HG03378 (cell line): ENCODE results near the gene TNRC18.
"Not testable (repeated sequence)": the region's sequence is repeated elsewhere in the genome, so short reads cannot be mapped to it uniquely, and the experiment has no call there.

Source experiments
- ATAC-seq: cut with Tn5 transposase; IDR thresholded peaks from one replicate; pipeline ENCODE4 v1.9.1; 2021; ENCODE audit warnings: mild to moderate bottlenecking, moderate library complexity; ENCODE audit not compliant: unreplicated experiment

TNRC18 gene

DNA sequence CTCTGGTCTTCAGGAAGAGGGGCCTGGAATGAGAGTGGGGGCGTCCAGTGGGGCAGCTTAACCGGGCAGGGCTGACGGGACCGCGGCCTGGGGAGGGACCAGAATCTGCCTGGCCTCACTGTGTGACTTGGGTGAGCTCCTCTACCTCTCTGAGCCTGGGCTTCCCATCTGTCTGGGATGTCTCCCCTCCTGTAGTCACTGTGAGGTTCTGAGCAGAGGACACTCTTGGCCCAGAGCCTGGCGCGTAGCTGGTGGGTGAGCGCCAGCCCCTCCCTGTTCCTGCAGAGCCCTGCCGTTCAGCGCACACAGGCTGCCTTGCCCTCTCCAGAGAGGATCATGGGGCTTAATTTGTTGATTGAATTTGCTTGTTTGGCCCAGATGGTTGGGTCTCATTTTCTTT, 148.1 kb downstream of the TNRC18 start:
- ATAC-seq: not testable (repeated sequence)

DNA sequence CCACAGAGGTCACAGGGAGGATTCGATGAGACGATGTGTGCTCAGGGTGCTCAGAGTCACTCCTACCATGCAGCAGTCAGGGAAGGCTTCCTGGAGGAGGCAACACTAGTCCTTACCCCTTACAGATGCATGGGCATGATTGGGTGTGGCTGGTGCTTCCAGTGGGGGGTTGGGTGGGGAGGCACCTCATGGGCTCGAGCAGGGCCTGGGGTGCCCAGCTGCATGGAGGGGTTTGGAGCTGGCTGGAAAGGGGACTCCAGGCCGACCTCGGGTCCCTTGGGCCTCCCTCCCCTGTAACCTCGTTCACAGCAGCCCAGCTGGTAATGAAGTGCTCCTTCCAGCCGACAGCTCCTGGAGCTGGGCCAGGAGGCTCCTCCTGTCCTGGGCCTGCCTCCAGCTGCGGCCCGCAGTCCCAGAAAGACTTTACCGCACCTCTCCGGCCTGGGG, 148.6 kb downstream of the TNRC18 start:
- ATAC-seq: not testable (repeated sequence)

DNA sequence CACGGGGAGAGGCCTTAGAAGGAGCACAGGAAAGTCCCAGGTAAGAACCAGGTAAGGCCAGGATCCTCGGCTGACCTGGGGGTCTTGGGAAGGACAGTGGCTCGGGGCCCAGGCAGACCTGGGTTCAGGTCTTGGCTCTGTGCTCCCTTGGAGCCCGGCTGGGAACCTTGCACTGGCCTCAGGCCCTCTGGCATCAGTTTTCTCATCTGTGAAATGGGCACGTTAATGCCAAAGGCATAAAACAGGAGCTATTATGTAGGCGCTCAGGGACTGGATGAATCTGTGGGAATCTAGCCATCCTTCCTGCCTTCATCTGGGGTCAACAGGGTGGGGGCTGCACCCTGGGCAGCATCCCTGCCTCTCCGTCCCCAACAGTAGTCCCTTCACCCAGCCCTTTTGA, 149.2 kb downstream of the TNRC18 start:
- ATAC-seq: no peak

DNA sequence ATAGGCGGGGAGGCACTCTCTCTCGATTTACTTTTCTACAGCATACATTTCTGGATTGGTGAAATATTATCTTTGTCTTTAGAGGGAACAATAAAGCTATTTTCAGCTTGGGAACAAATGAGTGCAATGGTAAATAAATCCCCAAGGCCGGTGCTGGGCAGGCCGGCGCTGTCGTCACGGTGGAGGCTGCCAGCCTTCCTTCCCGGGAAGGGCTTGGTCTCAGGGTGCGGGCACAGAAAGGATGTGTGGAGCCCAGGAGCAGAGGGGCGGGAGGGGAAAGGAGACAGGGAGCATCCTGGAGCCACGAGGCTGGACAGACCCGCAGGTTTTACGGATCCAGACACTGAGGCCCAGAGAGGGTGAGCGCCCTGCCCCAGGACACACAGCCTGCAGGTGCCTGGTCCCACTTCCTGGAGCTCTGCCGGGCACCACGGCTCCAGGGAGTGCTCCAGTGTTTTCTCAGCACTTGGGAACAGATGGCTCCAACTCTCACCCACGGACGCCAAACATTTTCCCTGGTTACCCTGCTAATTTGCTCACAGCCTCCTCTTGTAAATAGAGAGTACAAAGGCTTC, 149.7 kb downstream of the TNRC18 start:
- ATAC-seq: not testable (repeated sequence)

DNA sequence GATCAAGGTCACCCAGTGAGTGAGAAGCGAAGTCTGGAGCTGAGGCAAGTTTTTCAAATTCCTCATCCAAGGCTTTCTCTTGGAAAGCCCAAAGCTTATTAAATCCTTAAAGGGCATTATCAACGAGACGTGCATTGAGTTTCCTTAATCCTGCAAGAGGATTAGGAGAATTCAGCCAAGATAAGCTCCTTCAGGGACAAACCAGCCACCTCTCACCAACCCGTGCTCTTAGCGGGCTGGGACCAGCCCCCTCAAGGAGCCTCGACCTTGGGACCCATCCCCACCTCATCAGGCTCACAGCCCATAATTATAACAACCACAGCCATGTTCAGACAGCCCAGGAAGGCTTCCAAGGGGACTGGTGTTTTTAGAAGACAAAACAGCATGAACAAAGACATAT, 152.8 kb downstream of the TNRC18 start:
- ATAC-seq: no peak

DNA sequence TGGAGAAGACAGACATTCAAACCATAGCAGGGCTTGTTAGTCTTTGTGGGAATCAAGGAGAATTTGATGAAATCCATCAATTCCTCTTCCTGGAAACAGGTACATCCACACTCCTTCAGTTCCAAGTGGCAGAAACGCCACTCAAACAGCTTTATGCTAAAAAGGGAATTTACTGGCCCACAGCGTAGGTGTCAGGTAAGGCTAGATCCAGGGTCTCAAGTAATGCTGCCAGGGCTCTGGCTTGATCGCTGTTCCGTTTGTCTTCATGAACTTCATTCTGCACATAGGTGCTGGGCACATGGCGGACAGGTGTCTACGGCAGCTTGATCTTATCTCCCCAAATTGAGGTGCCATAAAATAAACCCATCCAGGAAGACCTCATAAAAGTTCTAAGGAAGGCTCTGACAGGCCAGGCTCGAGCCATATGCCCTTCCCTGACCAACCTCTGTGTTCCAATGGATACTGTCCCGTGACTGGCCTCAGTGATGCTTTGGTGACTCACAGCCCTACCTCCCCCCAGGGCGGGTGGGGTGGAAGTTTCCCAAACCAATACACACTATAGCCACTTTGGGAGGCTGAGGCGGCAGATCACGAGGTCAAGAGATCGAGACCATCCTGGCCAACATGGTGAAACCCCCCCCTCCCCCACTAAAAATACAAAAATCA, 153.5 kb downstream of the TNRC18 start:
- not testable (repeated sequence) for ATAC-seq

GRCh38 chr7:5267829-5268228, 155.8 kb downstream of the TNRC18 start:
- ATAC-seq: not testable (repeated sequence)

DNA sequence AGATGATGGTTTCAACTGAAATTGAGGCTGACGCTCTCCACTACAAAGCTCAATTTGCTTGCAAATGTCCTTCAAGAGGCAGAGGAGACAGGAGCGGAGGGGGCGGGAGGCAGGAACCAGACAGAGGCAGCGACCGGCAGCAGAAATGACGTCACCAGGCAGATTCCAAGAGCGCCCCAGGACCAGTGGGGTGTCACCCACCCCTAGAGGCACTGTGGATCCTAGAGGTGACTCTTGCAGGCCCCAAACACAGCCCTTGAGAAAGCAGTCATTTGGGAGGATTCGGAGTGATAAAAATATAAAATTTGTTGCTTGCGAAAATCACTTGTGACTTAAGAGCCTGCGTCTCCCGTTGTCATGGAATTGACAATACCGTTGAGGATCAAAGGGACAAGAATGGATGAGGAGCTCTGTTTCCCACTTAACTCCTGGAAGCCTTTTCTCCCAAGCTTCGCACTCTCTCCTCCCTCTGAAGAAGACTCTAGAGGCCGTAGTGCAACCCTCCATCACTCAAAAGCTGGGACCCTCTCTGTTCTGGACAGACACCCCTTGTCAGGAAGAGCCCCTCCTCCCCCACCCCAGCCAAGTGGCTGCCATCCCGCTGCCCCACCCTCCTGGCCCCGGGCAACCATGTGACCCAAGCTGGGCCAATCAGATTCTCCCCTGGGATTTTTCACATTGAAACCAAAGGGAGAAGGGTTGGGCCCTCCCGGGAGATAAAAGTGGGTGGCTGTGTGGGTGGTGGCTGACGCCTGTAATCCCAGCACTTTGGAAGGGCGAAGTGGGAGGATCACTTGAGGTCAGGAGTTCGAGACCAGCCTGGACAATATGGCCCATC, 157.2 kb downstream of the TNRC18 start:
- ATAC-seq: no peak

- ATAC-seq: no peak
Observed at GRCh38 chr7:5265320-5266190, 158.1 kb downstream of the TNRC18 start.

- ATAC-seq: not testable (repeated sequence)
Observed at GRCh38 chr7:5263066-5263465, 160.6 kb downstream of the TNRC18 start.

DNA sequence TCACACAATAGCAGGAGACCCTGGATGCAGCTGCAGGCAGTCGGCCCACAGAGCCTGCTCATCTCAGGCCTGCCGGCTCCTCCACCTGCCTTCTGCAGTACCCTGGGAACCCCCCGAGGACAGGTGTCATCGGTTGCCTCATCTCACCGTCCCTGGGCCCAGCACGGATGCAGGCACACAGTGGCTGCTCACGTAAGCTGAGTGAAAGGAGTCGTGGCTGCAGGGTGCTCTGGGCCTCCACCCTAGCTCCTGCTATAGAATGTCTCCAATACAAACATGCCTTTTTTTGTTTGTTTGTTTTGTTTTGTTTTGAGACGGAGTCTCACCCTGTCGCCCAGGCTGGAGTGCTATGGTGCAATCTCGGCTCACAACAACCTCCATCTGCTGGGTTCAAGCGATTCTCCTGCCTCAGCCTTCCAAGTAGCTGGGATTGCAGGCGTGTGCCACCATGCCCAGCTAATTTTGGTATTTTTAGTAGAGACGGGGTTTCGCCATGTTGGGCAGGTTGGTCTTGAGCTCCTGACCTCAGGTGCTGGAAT, 163.0 kb downstream of the TNRC18 start:
- ATAC-seq: not testable (repeated sequence)
